ENCODE results near the gene ARGLU1. TPM values are rescaled to one million over a fixed set of nuclear protein-coding genes. Genes with fewer than 3 reads are reported as not detected.

ARGLU1 gene
- total RNA-seq, 1 experiment from 2014 or later = 96.9 TPM

- H3K4me1 Mint-ChIP-seq = peaks cover 46 to 49% of the 10 kb centered on the region in 2 experiments
Observed at GRCh38 chr13:106568299-106569003, 514 bp upstream of the ARGLU1 start.

More at GRCh38 chr13:106568299-106569003, 514 bp upstream of the ARGLU1 start:
- H3K27ac Mint-ChIP-seq = peak overlapping the region; percentile 90 to 99 (median 98); a peak in 5 of 7 replicates
- no peak overlapping the region for H2BK12ac ChIP-seq (ENCODE audit: insufficient read length, low read depth, low read length)
- H3K79me1 ChIP-seq (ENCODE audit: insufficient read depth, low read depth, low read length, poor library complexity, severe bottlenecking) = no peaks in the 10 kb centered on the region
- peaks cover 0 to 7% (median 5%) of the 10 kb centered on the region in 3 experiments; a peak in 5 of 7 replicates for H3K36me3 Mint-ChIP-seq (ENCODE audit: insufficient read depth in 1 of 3, low read depth in 3 of 3)
- H4K5ac ChIP-seq (ENCODE audit: insufficient read length, low read depth, low read length) = no peak overlapping the region
- H2BK5ac ChIP-seq (ENCODE audit: insufficient read length, low read length) = no peak overlapping the region
- no peak for TF ChIP-seq CTCF (conservative IDR thresholded peaks at IDR 0.05)
- H2AK5ac ChIP-seq (ENCODE audit: insufficient read length, low read length) = no peak overlapping the region
- no peak overlapping the region for H2BK120ac ChIP-seq (ENCODE audit: low read depth, low read length, poor library complexity, severe bottlenecking)
- H3K9ac ChIP-seq (ENCODE audit: extremely low read depth, insufficient read length, low read length) = peak overlapping the region; percentile 79
- no peaks in the 10 kb centered on the region for H3K9me3 ChIP-seq (ENCODE audit: control insufficient read depth, low read depth, low read length)
- no peaks in the 10 kb centered on the region for H3K27me3 ChIP-seq (ENCODE audit: insufficient read depth, low read length)
- peak overlapping the region; percentile 9 for H4K8ac ChIP-seq (replicated peaks; ENCODE audit: insufficient read length, low read depth, low read length)
- no peak overlapping the region for H2BK15ac ChIP-seq (ENCODE audit: low read depth, low read length)
- H2BK20ac ChIP-seq (ENCODE audit: low read depth, low read length, poor library complexity, severe bottlenecking) = no peak overlapping the region
- no peak overlapping the region for H3K4ac ChIP-seq (ENCODE audit: low read depth, low read length)
- peak overlapping the region; percentile 75 for H3K4me2 ChIP-seq (ENCODE audit: insufficient read depth, insufficient read length, low read length)
- peak overlapping the region; percentile 96 for H2AFZ ChIP-seq (ENCODE audit: low read length)
- no peak overlapping the region for H4K91ac ChIP-seq (ENCODE audit: insufficient read length, low read depth, low read length)
- no peak overlapping the region for H3K27ac ChIP-seq (ENCODE audit: insufficient read length, low read depth, low read length)
- H3K9me3 Mint-ChIP-seq = no peaks in the 10 kb centered on the region
- H3K4me1 ChIP-seq (ENCODE audit: insufficient read depth, low read length) = peaks cover 6% of the 10 kb centered on the region
- H3K18ac ChIP-seq (ENCODE audit: insufficient read length, low read depth, low read length) = peak overlapping the region; percentile 21
- no peaks in the 10 kb centered on the region for H3K27me3 Mint-ChIP-seq (ENCODE audit: low read depth)
- H3K14ac ChIP-seq (ENCODE audit: insufficient read depth, low read length) = peak overlapping the region; percentile 43; the same call in 1 of the 2 replicates
- WGBS (ENCODE audit: extremely low coverage, insufficient read length, low lambda C conversion rate) = no CpG with 5 or more reads among the region's 11 CpGs
- no peak overlapping the region for H3K23ac ChIP-seq (ENCODE audit: insufficient read length, low read depth, low read length)
- H3K23me2 ChIP-seq (ENCODE audit: insufficient read length, low read depth, low read length, poor library complexity, severe bottlenecking) = peaks cover 14% of the 10 kb centered on the region
- no peak overlapping the region for H3T11ph ChIP-seq (ENCODE audit: low read length)
- no peaks in the 10 kb centered on the region for H4K20me1 ChIP-seq (ENCODE audit: control insufficient read depth, insufficient read depth, insufficient read length)
- DNase-seq = no peak
- no peak overlapping the region for H3K56ac ChIP-seq (ENCODE audit: insufficient read length, low read depth, low read length)
- H3K79me2 ChIP-seq (ENCODE audit: insufficient read depth, low read length) = peaks cover 40% of the 10 kb centered on the region
- peak overlapping the region; percentile 97 to 99 for H3K4me3 Mint-ChIP-seq
